HEK293T (cell line): Measurements from ENCODE around the gene TMEM135.

Experiments used
- ARNT ChIP-seq: fragments of 450-650 bp; IDR thresholded peaks from 2 replicates; pipeline ENCODE4 v1.6.1; 2017; ENCODE audit warnings: mild to moderate bottlenecking
- CTBP1 ChIP-seq: fragments of 450-650 bp; IDR thresholded peaks from 2 replicates; pipeline ENCODE4 v1.6.1; 2016; ENCODE audit warnings: borderline replicate concordance
- SUZ12 ChIP-seq: fragments of 450-650 bp; IDR thresholded peaks from 2 replicates; pipeline ENCODE4 v1.6.1; 2016; ENCODE audit warnings: mild to moderate bottlenecking
- TARDBP ChIP-seq: fragments of 450-650 bp; IDR thresholded peaks from 2 replicates; pipeline ENCODE4 v1.6.1; 2016
- ZNF384 ChIP-seq: fragments of 450-650 bp; IDR thresholded peaks from 2 replicates; pipeline ENCODE4 v1.6.1; 2016

GRCh38 chr11:87061766-87062165 lies 24.0 kb downstream of the TMEM135 start:
- TF ChIP-seq CTBP1, result no peak
- TF ChIP-seq ARNT, result no peak
- no peak for TF ChIP-seq TARDBP
- TF ChIP-seq SUZ12, result no peak
- TF ChIP-seq ZNF384, result no peak
